Measurements from ENCODE around the gene HDAC10.

DNA sequence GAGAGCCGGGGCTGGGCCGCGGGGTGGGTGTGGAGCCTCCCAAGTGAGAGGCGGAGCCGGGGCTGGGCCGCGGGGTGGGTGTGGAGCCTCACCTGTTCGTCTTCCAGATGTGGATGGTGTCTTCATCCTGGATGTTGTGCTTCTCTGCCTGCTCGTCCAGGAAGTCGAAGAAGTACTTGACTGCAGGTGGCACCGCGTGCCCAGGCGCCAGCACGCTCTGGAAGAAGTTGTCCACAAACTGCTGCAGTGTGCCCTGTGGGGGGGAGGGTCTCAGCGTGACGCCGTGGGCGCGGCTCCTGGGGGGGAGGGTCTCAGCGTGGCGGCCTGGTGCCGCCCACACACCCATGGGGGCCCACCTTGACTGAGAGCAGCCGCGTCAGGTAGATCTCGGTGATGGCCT lies 26.7 kb upstream of the HDAC10 start:
- no peak for TF ChIP-seq CTCF (IDR thresholded peaks at IDR 0.05; ENCODE audit: low read depth, low read length)
- TF ChIP-seq POLR2A (IDR thresholded peaks at IDR 0.05; ENCODE audit: extremely low read depth, insufficient read length), result no peak
- TF ChIP-seq MYC (IDR thresholded peaks at IDR 0.05; ENCODE audit: low read depth, low read length), result no peak
- TF ChIP-seq MAX (IDR thresholded peaks at IDR 0.05; ENCODE audit: low read depth, low read length), result no peak
